ENCODE data around the gene TBC1D12.

- no peak for TF ChIP-seq POLR2A (IDR thresholded peaks at IDR 0.05)
- TF ChIP-seq CTCF (IDR thresholded peaks at IDR 0.05): no peak
Measured at GRCh38 chr10:94578790-94579189, 176.4 kb downstream of the TBC1D12 start.

All from testis (tissue), 2 donors.